RWPE1 (cell line): ENCODE measurements around the gene CHD3.
"Not testable (repeated sequence)": the region's sequence is repeated elsewhere in the genome, so short reads cannot be mapped to it uniquely, and the experiment has no call there.

Source experiments
- CTCF ChIA-PET: fragments of 350-600 bp; sonication (Branson Sonifier 250); formaldehyde crosslinking; extraction: SDS; loops from one replicate; lab custom pipeline; 2021; lab: Yijun Ruan, JAX
- POLR2A ChIA-PET: fragments of 400-600 bp; formaldehyde crosslinking; extraction: SDS; loops from one replicate; lab custom pipeline; 2020; ENCODE audit warnings: antibody characterized with exemption; ENCODE audit not compliant: low non-redundant PET; lab: Yijun Ruan, JAX
- DNase-seq: peaks from one replicate; pipeline ENCODE4 v3.0.0; 2012; ENCODE audit warnings: low spot score
- H3K27ac ChIP-seq: fragments of 450-650 bp; 2 replicates; pipeline ENCODE4 v1.5.1; 2017
- CTCF ChIP-seq: fragments of 450-650 bp; conservative IDR thresholded peaks from 2 replicates; pipeline ENCODE4 v1.5.1; 2017; ENCODE audit warnings: low read depth, mild to moderate bottlenecking

The CHD3 gene

GRCh38 chr17:7862692-7863437 is 25.7 kb upstream of the CHD3 start:
- DNase-seq: no peak
- ChIA-PET CTCF (interaction anchor here (0.6 to 2.4 kb wide), 11 partner anchors 22 to 178 kb away, joined by 3 to 9 read pairs (median 5); partner anchors contain the start of gene CHD3), POLR2A (no interaction called here)
- peak; percentile 82 for TF ChIP-seq CTCF
- no peak overlapping the region for H3K27ac ChIP-seq

DNA sequence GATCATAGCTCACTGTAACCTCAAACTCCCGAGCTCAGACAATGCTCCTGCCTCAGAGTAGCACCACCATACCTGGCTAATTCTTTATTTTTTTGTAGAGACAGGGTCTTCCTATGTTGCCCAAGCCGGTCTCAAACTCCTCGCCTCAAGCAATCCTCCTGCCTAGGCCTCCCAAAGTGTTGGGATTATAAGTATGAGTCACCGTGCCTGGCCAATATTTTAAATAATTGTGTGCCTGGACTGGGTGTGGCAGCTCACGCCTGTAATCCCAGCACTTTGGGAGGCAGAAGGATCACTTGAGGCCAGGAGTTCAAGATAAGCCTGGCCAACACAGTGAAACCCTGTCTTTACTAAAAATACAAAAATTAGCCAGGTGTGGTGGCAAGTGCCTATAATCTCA is 24.2 kb upstream of the CHD3 start:
- H3K27ac ChIP-seq: peak overlapping the region; percentile 38
- CTCF ChIA-PET: interaction anchor here (0.6 to 1.9 kb wide), 4 partner anchors 25 to 192 kb away, joined by 3 to 5 read pairs (median 4); partner anchors contain the start of gene CHD3
- DNase-seq, POLR2A ChIA-PET: not testable (repeated sequence)

DNA sequence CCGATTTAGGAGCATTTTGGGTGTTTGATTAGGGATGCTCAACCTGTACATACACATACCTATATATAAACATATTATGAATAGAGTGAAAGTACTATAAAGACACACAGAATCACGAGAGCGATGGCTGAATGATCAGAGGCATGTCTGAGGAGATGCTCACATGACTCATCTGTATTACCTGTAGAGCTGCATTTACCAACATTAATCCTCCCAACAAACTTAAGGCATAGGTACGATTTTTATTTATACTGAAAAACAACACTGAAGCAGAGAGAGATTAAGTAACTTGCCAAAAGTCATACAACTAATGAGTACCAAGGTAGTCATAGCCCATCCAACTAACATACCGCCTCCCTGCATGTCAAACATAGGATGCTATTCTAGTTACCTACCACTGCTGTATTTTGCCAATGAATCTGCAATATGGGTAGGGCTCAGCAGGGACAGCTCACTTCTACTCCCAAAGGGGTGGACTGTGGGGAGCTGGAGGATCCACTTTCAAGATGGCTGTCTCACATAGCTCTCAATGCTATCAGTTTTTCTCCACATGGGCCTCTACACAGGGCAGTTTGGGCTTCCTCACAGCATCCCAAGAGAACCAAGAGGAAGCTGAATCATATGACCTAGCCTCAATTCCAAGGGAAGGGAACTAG is 23.5 kb upstream of the CHD3 start:
- ChIA-PET POLR2A (no interaction called here), CTCF (interaction anchor here (1.4 to 1.7 kb wide), 3 partner anchors 8 to 176 kb away, joined by 3 to 4 read pairs (median 4); partner anchors contain the start of genes CHD3 and NAA38)
- H3K27ac ChIP-seq: no peak overlapping the region
- no peak for DNase-seq
- no peak for TF ChIP-seq CTCF

- TF ChIP-seq CTCF: no peak
- ChIA-PET POLR2A (no interaction called here), CTCF (interaction anchor here (0.6 to 1.8 kb wide), 3 partner anchors 45 to 173 kb away, joined by 3 to 9 read pairs (median 4); no protein-coding TSS in a partner anchor)
- peak; percentile 72 for DNase-seq
- peak overlapping the region; percentile 70 for H3K27ac ChIP-seq
Measured at GRCh38 chr17:7867881-7868329, 20.7 kb upstream of the CHD3 start.

DNA sequence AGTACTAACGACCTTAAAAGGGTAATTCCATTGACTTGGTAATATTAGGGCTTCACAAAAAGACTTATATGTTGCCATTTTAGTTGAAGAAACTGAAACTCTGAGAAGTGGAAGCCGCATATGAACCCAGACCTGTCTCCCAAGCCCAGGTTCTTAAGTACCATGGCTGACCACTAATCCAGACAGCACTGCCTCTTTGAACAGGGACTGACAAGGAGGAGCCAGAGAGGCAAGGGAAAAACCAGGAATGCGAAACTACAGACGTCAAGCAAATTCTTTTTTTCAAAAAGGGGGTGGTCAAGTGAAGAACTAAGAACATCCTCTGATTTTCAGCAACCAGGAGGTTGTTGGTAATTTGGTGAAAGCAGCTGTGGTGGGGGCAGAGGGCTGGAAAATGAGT is 15.5 kb upstream of the CHD3 start:
- POLR2A ChIA-PET: no interaction called here
- no peak for TF ChIP-seq CTCF
- CTCF ChIA-PET: interaction anchor here (0.5 to 0.6 kb wide), 2 partner anchors 16 to 126 kb away, joined by 3 read pairs; partner anchors contain the start of gene NAA38
- no peak for DNase-seq
- H3K27ac ChIP-seq: no peak overlapping the region

DNA sequence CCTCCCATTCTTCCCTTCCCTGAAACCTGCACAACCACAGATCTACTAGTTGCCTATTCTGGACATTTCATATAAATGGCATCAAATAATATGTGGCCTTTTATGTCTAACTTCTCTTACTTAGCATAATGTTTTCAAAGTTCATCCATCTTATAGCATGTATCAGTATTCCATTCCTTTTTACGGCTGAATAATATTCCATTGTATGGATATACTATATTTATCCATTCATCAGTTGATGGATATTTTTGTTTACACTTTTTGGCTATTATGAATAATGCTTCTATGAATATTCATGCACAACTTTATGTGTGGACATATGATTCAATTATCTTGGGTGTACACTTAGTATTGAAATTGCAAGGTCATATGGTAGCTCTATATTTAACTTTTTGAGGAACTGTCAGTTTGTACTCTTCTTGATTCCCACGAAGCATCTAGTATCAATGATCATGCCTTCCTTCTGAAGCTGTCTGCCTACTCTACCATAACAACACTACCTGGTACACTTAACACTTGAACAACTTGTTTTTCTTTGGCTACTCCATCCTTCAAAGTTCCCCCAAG is 12.7 kb upstream of the CHD3 start:
- no peak overlapping the region for H3K27ac ChIP-seq
- ChIA-PET CTCF (no interaction called here), POLR2A (no interaction called here)
- no peak for DNase-seq
- TF ChIP-seq CTCF: no peak
